ENCODE results near the gene NCAPD2.
A peak's percentile ranks its signal among the peaks of the same experiment; 100 is the strongest.

- TF ChIP-seq, protein P1, sequence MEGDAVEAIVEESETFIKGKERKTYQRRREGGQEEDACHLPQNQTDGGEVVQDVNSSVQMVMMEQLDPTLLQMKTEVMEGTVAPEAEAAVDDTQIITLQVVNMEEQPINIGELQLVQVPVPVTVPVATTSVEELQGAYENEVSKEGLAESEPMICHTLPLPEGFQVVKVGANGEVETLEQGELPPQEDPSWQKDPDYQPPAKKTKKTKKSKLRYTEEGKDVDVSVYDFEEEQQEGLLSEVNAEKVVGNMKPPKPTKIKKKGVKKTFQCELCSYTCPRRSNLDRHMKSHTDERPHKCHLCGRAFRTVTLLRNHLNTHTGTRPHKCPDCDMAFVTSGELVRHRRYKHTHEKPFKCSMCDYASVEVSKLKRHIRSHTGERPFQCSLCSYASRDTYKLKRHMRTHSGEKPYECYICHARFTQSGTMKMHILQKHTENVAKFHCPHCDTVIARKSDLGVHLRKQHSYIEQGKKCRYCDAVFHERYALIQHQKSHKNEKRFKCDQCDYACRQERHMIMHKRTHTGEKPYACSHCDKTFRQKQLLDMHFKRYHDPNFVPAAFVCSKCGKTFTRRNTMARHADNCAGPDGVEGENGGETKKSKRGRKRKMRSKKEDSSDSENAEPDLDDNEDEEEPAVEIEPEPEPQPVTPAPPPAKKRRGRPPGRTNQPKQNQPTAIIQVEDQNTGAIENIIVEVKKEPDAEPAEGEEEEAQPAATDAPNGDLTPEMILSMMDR (IDR thresholded peaks at IDR 0.05), result peak; percentile 57 to 96 (median 94)
- TF ChIP-seq POLR2A (IDR thresholded peaks at IDR 0.05), result no peak
Observed at GRCh38 chr12:6465467-6466183, 28.3 kb upstream of the NCAPD2 start.
